C4-2B (cell line): Measurements from ENCODE around the gene SPNS2.

ENCODE experiments used
- H3K27ac ChIP-seq: fragments of 450-650 bp; 2 replicates; pipeline ENCODE4 v1.5.1; 2017
- ZFX ChIP-seq: fragments of 450-650 bp; IDR thresholded peaks from 2 replicates; pipeline ENCODE4 v1.6.1; 2017
- TF ChIP-seq, protein P1 (sequence below): fragments of 450-650 bp; conservative IDR thresholded peaks from 2 replicates; pipeline ENCODE4 v1.5.1; 2017; ENCODE audit warnings: mild to moderate bottlenecking

The SPNS2 gene

DNA sequence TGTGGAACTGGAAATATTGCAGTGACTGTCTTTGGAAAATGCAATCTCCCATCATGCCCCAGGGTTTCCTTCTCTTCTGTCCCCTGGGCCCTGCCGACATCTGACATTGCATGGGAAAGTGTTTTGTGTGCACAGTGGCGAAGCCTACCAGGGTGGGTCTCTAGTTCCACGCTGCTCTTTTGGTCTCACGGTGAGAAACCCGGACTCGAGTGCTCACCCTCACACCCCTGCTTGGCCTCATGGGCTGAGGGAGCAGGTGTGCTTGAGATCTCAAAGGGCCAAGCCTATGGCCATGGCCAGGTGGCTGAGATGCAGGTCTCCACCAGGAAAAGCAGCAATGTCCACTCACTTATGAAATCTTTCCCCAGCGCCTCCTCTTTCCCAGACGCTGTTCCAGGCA is 32.9 kb upstream of the SPNS2 start:
- no peak overlapping the region for H3K27ac ChIP-seq
- TF ChIP-seq, protein P1, sequence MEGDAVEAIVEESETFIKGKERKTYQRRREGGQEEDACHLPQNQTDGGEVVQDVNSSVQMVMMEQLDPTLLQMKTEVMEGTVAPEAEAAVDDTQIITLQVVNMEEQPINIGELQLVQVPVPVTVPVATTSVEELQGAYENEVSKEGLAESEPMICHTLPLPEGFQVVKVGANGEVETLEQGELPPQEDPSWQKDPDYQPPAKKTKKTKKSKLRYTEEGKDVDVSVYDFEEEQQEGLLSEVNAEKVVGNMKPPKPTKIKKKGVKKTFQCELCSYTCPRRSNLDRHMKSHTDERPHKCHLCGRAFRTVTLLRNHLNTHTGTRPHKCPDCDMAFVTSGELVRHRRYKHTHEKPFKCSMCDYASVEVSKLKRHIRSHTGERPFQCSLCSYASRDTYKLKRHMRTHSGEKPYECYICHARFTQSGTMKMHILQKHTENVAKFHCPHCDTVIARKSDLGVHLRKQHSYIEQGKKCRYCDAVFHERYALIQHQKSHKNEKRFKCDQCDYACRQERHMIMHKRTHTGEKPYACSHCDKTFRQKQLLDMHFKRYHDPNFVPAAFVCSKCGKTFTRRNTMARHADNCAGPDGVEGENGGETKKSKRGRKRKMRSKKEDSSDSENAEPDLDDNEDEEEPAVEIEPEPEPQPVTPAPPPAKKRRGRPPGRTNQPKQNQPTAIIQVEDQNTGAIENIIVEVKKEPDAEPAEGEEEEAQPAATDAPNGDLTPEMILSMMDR: no peak
- TF ChIP-seq ZFX: no peak

- H3K27ac ChIP-seq: no peak overlapping the region
- no peak for TF ChIP-seq ZFX
- TF ChIP-seq, protein P1: no peak
Measured at GRCh38 chr17:4467287-4467686, 31.4 kb upstream of the SPNS2 start.

GRCh38 chr17:4469552-4469951 is 29.1 kb upstream of the SPNS2 start:
- TF ChIP-seq, protein P1: no peak
- TF ChIP-seq ZFX: no peak
- H3K27ac ChIP-seq: no peak overlapping the region

DNA sequence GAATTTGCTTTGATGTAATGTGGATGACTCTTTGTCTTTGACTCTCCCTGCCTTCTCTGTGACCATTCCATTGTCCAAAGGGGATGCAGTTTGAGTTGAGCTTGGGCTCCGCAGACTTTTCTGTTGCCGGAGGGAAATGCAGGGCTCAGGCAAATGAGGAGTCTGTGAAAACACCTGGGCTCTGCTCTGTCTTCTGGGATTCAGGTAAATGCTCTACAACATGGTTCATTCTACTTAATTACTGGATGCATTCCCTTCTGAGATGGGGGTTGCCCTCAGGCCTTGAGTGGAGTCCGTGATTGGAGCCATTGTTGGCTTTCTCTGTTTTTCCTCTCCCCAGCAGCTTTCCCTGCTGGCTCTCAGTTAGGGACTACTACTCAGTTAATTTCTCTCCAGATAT is 26.4 kb upstream of the SPNS2 start:
- H3K27ac ChIP-seq: no peak overlapping the region
- no peak for TF ChIP-seq ZFX
- TF ChIP-seq, protein P1: no peak

DNA sequence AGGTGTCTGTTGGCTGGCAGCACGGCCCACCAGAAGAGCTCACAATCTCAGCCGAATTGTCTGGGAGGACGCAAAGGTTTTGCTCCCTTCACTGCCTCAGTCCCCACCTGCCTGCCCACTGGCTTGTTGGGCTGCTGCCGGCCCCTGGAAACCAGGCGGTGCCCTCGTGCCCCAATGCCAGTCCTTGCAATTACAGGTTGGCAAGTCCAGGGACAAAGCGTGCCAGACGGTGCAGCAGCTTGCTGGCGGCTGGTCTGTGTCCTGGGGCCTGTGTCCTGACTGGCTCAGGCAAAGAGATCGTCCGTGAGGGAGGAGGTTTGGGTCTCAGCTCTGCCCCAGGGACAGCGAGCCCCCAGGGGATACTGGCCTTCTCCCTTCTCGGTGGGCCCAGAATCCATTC is 24.6 kb upstream of the SPNS2 start:
- H3K27ac ChIP-seq: no peak overlapping the region
- TF ChIP-seq, protein P1: no peak
- no peak for TF ChIP-seq ZFX

GRCh38 chr17:4475001-4475400 is 23.7 kb upstream of the SPNS2 start:
- TF ChIP-seq, protein P1: no peak
- TF ChIP-seq ZFX: no peak
- H3K27ac ChIP-seq: no peak overlapping the region

DNA sequence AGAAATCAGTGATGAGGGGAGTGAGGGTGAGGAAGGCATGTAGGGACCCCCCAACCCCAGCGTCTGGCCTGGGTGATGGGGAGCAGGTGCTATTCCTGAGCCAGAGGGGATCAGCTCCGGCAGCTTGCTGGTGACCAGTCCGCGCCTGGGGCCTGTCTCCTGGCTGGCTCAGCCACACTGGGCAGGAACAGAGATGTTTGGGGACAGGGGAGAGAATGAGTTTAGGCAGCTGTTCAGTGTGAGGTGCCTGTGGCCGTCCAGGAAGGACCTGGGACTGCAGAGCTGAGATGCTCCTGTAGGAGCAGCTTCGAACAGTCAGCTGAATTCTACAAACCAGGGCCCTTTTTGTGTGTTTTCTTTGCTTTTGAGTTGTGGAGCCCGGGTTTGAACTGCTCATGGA is 23.2 kb upstream of the SPNS2 start:
- TF ChIP-seq ZFX: no peak
- TF ChIP-seq, protein P1: no peak
- H3K27ac ChIP-seq: no peak overlapping the region
